ENCODE results near the gene MRPS11.
"Not testable (repeated sequence)": the region's sequence is repeated elsewhere in the genome, so short reads cannot be mapped to it uniquely, and the experiment has no call there.

The MRPS11 gene

DNA sequence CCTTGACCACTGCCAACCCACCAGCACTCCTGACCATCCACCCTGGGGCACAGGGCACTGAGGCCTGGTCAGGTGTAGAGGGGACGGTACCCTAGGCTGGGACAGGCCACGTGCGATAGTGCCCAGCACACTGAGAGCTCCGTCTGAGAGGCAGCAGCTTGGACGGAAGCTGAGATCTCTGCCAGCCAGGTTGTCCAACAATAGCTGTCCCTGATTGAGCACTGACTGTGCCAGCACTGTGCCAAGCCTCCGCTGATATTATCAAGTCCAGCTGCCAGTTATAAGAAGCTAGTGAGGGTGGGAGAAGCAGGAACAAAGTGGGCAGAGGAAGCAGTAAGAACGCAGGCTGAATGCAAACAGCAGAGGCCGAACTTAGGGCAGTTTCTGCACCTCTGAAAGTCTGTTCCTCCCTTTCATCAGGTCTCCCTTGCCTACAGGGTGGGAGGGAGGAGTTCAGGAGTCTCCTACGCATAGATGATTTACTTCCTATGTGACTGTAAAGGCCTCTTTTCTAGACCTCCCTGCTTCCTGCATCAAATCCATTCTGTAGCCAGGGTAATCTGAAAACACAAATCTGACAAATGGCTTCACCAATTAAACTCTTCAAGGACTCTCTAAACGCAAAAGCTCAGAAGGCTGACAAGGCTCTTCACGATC lies 29.7 kb downstream of the MRPS11 start:
- no peak for DNase-seq

DNA sequence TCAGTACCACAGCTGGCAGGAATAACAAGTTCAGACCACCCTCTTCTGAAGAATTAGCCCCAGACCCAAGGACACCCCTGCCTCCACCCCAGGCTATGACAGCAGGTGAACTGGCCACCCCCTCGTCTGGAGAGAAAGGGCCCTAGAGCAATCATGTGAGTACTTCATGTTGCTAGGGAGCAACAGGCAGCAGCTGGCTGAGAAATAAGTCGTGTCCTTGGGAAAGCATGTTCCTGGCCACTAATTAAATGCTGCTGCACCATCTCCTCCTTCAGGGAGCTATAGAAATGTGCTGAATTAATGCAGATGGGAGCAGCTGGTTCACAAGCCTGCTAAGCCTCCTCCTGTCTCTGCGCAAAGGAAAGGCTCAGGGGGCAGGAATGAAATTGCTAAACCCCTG lies 31.5 kb downstream of the MRPS11 start:
- no peak for DNase-seq

DNA sequence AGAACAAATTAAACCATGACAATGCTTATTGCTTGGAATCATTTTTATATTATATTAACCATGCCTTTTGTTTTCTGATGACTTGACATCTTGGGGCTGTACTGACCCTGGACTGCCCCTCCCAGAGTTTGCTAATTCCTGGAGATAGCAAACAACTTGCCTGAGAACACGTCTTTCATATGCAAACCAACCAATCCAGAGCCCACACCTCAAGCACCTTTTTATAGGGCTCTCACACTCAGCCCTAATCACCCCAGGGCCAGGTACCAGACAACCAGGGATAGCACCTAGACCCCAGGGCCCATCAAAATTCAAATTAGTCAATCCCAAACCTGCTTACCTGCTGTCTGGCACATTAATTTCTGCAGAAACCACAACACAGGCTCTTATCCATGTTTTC lies 36.9 kb downstream of the MRPS11 start:
- DNase-seq, result no peak

DNA sequence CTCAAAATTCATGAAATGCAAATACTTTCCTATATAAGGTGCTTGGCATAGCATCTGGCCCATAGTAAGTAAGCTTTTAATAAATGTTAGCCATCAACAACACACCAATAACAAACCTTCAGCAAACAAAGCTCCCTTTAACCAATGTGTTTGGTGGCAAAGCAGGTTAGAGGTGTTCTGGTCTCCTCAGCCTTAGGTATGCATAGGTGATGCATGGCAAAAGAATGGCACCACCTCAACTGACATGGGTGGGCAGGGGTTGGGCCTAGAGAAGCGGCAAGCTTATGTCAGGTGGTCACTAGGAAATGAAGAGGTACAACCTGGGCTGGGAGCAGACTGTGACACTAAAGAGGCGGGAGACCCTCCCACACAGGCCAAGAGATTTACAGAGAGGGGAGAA lies 38.2 kb downstream of the MRPS11 start:
- no peak for DNase-seq

DNA sequence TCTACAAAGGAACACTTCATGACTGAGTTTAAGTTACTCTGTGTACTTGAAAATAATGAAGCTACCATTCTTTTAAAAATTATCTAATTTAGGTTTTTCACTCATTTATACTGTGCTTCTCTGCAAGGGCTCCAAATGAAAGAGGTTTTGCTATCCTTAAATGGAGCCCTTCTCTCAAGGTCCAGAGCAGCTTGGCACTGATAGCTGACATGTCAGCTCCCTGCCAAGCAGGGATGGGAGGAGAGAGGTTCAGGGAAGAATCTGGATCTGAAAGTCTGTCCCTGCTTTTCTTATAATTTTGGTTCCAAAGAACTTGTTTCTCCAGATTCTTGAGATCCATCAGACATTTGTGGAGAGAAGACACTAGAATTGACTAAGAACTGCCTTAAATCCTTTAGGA lies 39.1 kb downstream of the MRPS11 start:
- DNase-seq, result no peak

DNA sequence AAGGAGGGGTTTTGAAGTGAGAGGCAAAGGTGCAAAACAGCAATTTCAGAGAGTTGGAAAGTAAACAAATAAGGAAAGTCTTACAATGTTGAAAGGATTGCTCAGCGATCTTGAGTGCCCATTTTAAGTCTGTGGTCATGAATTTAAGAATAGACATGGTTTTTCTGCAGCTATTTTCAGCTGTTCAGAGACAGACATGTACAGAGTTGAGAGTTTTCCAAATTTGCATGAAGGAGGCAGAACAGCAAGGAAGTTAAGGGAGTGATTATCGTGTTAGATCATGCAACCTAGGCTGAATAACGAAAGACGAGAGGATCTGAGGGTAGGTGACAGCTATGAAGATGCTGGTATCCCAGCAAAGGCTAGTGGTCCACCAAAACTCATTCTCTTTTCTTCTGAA lies 41.8 kb downstream of the MRPS11 start:
- DNase-seq, result no peak

DNA sequence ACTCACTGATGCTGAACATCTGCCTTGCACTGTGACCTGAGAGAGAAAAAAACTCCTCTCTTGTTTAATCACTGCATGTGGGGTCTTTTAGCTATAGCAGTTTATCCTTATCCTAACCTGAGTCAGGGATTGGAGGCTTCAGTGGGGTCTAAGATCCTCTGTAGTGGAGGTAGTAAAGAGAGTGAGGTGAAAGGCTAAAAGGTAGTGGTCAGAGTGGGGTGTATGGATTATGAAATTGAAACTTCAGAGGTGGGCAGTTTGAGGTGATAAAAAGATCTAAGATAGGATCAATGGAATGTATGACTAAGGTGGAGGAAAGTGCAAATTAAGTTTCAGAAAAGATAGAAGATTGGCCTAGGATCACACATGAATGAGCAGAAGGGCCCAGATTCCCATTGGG lies 42.5 kb downstream of the MRPS11 start:
- DNase-seq, result no peak

DNA sequence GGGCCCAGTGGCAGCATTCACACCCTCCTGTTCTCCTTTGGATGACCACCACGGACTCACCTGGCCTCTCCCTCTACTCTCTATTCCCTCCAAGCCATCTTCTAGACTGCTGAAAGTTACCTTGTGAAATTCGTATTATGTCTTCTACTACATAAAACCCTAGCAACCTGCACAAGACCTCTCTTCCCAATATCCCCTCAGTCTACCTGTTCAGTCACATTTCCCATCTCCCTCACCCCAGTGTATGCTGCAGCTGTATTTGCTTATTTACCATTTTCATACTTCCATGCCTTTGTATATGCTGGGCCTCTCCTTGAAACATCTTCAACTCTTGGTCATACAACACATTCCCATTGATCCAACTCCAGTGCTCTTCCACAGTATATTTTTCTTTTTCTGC lies 43.7 kb downstream of the MRPS11 start:
- no peak for DNase-seq

DNA sequence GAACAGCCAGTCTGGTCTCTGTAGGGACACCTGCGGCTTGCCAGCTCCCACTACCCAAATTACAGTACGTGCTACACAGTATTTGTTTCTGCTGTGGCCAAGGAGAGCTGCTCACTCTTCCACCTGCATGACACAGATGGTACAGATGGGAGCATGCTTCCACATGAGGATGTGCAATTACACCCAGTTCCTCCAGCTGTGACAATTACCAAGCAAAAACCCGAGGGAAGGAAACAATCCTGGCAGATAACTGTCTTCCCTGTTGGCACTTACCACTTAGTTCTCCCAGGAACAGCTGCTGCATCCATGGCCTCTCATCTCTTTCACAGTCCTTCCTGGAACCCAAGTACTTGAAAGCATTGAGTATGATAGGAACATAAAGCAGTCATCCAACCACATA lies 44.6 kb downstream of the MRPS11 start:
- DNase-seq, result no peak

DNA sequence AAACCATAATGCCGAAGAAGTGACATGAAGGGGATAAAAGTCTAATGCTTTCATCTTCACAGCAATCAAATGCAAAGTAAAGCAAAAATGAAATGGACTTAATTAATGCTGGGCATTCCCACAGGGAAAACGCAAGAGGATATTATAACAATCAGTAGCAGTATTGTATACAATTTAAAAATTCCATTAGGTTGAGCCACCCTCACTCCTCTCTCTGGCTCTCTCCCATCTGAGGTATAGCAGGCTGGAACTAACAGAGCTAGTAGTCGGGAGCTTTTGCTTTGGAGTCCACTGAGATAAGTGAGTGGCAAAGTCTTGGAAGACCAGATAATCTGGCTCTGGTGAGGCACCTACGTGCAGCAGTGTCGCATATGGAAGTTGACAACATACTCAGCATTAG lies 45.1 kb downstream of the MRPS11 start:
- no peak for DNase-seq

DNA sequence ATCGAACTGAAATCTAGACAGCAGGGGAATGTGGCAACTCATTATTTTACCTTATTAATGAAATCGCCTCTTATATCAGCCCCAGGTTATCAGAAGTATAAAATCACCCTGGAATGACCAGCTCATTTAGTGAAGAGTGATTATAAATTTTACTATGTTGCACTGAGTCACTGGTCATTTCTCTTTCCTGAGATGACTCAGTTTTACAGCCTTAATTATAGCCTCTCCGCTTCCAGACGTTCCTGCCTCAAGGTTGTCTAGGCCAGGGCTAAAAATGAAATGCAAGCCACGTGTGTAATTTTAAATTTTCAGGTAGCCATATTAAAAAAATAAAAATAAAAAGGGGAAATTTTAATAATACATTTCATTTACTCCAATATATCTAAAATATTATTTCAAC lies 45.7 kb downstream of the MRPS11 start:
- no peak for DNase-seq

DNA sequence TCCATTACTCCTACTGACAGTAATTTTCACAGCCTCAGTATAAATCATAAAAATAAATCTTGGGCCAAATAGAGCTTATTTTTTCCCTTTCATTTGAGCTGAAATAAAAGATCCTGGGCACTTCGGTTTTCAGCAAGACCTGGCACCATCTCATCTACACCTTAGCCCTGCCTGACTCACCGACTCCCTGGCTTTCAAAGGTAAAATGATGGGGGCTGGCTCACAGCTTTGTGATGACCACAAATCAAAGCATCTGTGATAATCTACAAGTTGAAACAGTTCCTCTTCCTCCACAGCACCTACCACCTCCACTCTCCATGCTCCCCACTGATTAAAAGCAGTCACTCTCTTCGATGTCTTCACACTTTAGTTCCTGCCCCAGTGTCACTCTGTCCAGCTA lies 51.4 kb downstream of the MRPS11 start:
- DNase-seq, result no peak

DNA sequence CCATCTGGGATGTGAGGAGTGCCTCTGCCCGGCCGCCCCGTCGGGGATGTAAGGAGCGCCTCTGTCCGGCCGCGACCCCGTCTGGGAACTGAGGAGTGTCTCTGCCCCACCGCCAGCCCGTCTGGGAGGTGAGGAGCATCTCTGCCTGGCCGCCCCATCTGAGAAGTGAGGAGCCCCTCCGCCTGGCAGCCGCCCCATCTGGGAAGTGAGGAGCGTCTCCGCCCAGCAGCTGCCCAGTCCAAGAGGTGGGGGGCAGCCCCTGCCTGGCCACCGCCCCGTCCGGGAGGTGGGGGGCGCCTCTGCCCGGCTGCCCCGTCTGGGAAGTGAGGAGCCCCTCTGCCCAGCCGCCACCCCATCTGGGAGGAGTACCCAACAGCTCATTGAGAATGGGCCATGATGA lies 56.6 kb downstream of the MRPS11 start:
- not testable (repeated sequence) for DNase-seq

DNA sequence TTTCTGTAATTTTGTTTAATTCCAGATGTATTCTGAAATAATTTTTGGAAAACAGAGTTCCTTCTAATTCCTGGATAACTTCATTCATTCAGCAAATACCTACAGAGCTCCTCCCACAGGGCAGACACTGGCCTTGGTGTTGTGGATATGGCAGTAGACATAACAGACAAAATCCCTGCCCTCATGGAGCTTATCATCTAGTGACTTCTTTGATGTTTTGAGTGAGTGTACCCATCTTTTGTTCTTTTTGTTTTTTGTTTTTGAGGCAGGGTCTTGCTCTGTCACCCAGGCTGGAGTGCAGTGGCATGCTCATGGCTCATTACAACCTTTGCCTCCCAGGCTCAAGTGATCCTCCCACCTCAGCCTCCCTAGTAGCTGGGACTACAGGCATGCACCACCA lies 57.9 kb downstream of the MRPS11 start:
- no peak for DNase-seq

DNA sequence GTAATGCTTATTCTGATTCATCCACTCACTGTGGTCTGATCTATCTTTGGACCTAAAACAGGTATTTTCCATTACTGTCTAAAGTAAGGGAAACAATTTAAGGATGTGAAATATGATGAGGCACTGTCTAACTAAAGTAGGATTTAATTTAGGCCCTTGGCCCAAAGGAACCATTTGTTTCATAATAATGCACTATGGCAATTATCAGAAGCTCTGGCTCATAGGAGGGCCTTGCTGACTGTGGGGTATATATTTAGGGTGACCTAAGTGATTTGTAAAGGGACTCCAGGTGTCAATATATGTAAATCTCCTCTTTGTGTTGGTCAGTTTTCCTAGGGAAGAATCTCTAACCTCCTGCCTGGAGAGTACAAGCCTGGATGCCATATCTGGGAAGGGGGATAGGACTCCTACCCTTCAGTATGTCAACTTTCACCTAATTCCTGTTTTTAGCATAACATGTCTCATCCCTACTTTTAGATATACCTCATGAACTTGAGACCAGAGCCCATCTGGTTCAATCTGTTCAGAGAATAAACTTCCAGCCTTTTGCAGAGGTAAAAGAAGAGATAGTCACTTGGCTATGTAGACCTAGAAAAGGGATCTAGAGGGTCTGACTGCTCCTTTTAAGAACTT lies 58.9 kb downstream of the MRPS11 start:
- no peak for DNase-seq

DNA sequence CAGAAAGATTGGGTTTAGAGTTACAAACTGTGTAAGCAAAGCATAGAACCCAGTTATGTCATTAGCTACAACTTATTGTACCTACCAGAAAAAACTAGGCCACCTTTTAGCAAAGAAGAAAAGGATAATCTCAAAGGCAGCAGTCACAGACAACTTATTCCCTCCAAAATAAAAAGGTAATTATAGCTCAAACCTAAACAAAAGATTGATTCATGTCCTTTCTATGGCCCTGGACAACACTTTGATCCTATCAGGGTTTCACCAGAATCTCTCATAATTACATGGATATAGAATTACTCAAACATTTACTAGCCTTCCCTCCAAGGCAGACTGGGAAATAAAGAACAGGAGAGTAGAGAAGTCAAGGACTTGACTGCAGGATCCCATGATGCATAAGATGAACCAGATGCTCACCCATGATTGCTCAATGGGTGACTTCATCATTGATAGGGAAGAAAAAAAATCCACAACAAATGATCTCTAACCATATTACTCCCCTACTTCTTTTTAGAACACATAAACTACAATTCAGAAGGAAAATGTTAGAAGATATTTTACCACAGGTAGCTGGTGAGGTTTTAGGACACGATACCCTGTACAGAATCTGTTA lies 61.6 kb downstream of the MRPS11 start:
- no peak for DNase-seq

All from NCI-H526 (cell line).